ENCODE data around the gene PYCR2. TPM values are rescaled to one million over a fixed set of nuclear protein-coding genes. Genes with fewer than 3 reads are reported as not detected.

Gene PYCR2
- polyA plus RNA-seq, 6 donors from 2014 or later, result 57.5 to 96.5 (median 68.7) TPM

Other genes starting within 250 kb of the PYCR2 start
- gene SRP9, start 146.4 kb downstream of the PYCR2 start, polyA plus RNA-seq (ENCODE audit: low read depth in 6 of 6), result 100 to 1,000 TPM; 219 to 374 (median 278) TPM
- gene EPHX1, start 114.1 kb downstream of the PYCR2 start, polyA plus RNA-seq (ENCODE audit: low read depth in 6 of 6), result 1 to 10 TPM in 3 of 6 donors, under 1 TPM in 2, not detected in 1; 0.24 to 1.1 (median 1.0) TPM
- 10 to 100 TPM; 10.6 to 38.5 (median 20.0) TPM for gene TMEM63A, start 41.9 kb downstream of the PYCR2 start, polyA plus RNA-seq (ENCODE audit: low read depth in 6 of 6)
- not detected for gene LEFTY1, start 35.1 kb downstream of the PYCR2 start, polyA plus RNA-seq (ENCODE audit: low read depth in 6 of 6)
- gene LEFTY2, start 17.0 kb upstream of the PYCR2 start, polyA plus RNA-seq (ENCODE audit: low read depth in 6 of 6), result not detected
- gene SDE2, start 75.1 kb upstream of the PYCR2 start, polyA plus RNA-seq (ENCODE audit: low read depth in 6 of 6), result 10 to 100 TPM in 5 of 6 donors, 1 to 10 TPM in 1; 8.7 to 18.9 (median 11.4) TPM
- gene H3-3A, start 138.5 kb upstream of the PYCR2 start, polyA plus RNA-seq (ENCODE audit: low read depth in 6 of 6), result 1,000 to 10,000 TPM; 1,065 to 1,461 (median 1,242) TPM